SHP77 treated with DMSO at 0.1 percent for 48 hours (cell line): ENCODE data around the gene TAF7.
"Not testable (repeated sequence)": the region's sequence is repeated elsewhere in the genome, so short reads cannot be mapped to it uniquely, and the experiment has no call there.

Experiments used
- DNase-seq: peaks from one replicate; lab custom pipeline; 2025; lab: John Stamatoyannopoulos, UW

The TAF7 gene

GRCh38 chr5:141338538-141339306 lies 18.1 kb upstream of the TAF7 start, which contains the start of gene PCDHGA2:
PCDHGA2 (plus strand) TSS chr5:141338760.
- DNase-seq, result no peak

- not testable (repeated sequence) for DNase-seq
These were observed 12.0 kb upstream of the TAF7 start for GRCh38 chr5:141332571-141332970.

GRCh38 chr5:141330299-141331080 lies 9.9 kb upstream of the TAF7 start, which contains the start of gene PCDHGA1:
PCDHGA1 (plus strand) TSS chr5:141330514.
- DNase-seq, result no peak

GRCh38 chr5:141328231-141328630 lies 7.6 kb upstream of the TAF7 start:
- DNase-seq, result no peak

GRCh38 chr5:141326088-141326854 lies 5.7 kb upstream of the TAF7 start:
- DNase-seq, result peak; percentile 58

- DNase-seq, result no peak
These were observed 1.7 kb upstream of the TAF7 start for GRCh38 chr5:141322261-141322660.

- DNase-seq, result no peak
These were observed 885 bp downstream of the TAF7 start for GRCh38 chr5:141319699-141320098.

- no peak for DNase-seq
These were observed 1.4 kb downstream of the TAF7 start for GRCh38 chr5:141319202-141319601.

- not testable (repeated sequence) for DNase-seq
These were observed 3.6 kb downstream of the TAF7 start for GRCh38 chr5:141316963-141317362.

GRCh38 chr5:141313711-141314110 lies 6.9 kb downstream of the TAF7 start:
- no peak for DNase-seq

GRCh38 chr5:141306630-141307029 lies 14.0 kb downstream of the TAF7 start:
- DNase-seq, result no peak

- DNase-seq, result no peak
These were observed 16.8 kb downstream of the TAF7 start, which contains the start of gene SLC25A2 for GRCh38 chr5:141303756-141304155. SLC25A2 (minus strand) TSS chr5:141304049; CDS start chr5:141303865, 184 bp downstream.

GRCh38 chr5:141298376-141298775 lies 22.2 kb downstream of the TAF7 start:
- DNase-seq, result no peak

GRCh38 chr5:141272906-141273305 lies 47.7 kb downstream of the TAF7 start:
- DNase-seq, result no peak

GRCh38 chr5:141269195-141269594 lies 51.4 kb downstream of the TAF7 start:
- no peak for DNase-seq
